ENCODE results near the gene SSTR4.

GRCh38 chr20:23061734-23062561, 26.8 kb downstream of the SSTR4 start:
- peak; percentile 30 to 64 (median 38) for TF ChIP-seq CTCF (IDR thresholded peaks at IDR 0.05)
- no peak for TF ChIP-seq POLR2A (IDR thresholded peaks at IDR 0.05)

All from upper lobe of left lung (tissue), 4 donors.